Coronary artery (tissue), 2 donors: Measurements from ENCODE around the gene LRRC63.

ENCODE experiments used
- DNase-seq: peaks from one replicate; pipeline ENCODE4 v3.0.0-alpha.2; 2017; ENCODE audit warnings: low spot score
- H3K27ac ChIP-seq, 2 donors: fragments of 200-600 bp; sonication (generic); one replicate each; pipeline ENCODE4 v1.5.1; 2016 to 2019
- H3K4me3 ChIP-seq: fragments of 200-600 bp; sonication (generic); 2 replicates; pipeline ENCODE4 v1.5.1; 2016; ENCODE audit warnings: mild to moderate bottlenecking, moderate library complexity
- CTCF ChIP-seq: fragments of 200-600 bp; sonication (generic); IDR thresholded peaks from one replicate; pipeline ENCODE4 v1.5.1; 2019; ENCODE audit warnings: antibody characterized with exemption

Gene LRRC63

GRCh38 chr13:46168783-46169182 is 42.9 kb upstream of the LRRC63 start:
- no peak for TF ChIP-seq CTCF
- no peak for DNase-seq
- Histone ChIP-seq H3K4me3 (no peak overlapping the region), H3K27ac (no peak overlapping the region)

GRCh38 chr13:46169758-46170157 is 42.0 kb upstream of the LRRC63 start:
- TF ChIP-seq CTCF: no peak

GRCh38 chr13:46170268-46170667 is 41.5 kb upstream of the LRRC63 start:
- TF ChIP-seq CTCF: no peak
- no peak for DNase-seq
- Histone ChIP-seq H3K4me3 (no peak overlapping the region), H3K27ac (peak overlapping the region in 1 of 2 donors; percentile 15)

More at GRCh38 chr13:46169758-46170157, 42.0 kb upstream of the LRRC63 start:
- DNase-seq: no peak
- Histone ChIP-seq H3K27ac (peak overlapping the region in 1 of 2 donors; percentile 15), H3K4me3 (no peak overlapping the region)

- DNase-seq: no peak
- no peak overlapping the region for H3K4me3 ChIP-seq
- TF ChIP-seq CTCF: no peak
- peak overlapping the region in 1 of 2 donors; percentile 15 for H3K27ac ChIP-seq
Measured at GRCh38 chr13:46170687-46171086, 41.0 kb upstream of the LRRC63 start.

- no peak overlapping the region for H3K4me3 ChIP-seq
Measured at GRCh38 chr13:46171217-46171616, 40.5 kb upstream of the LRRC63 start.

GRCh38 chr13:46171739-46172138 is 40.0 kb upstream of the LRRC63 start:
- TF ChIP-seq CTCF: no peak
- Histone ChIP-seq H3K27ac (peak overlapping the region in 1 of 2 donors; percentile 19), H3K4me3 (no peak overlapping the region)
- DNase-seq: no peak

More at GRCh38 chr13:46171217-46171616, 40.5 kb upstream of the LRRC63 start:
- no peak for TF ChIP-seq CTCF
- peak overlapping the region in 1 of 2 donors; percentile 19 for H3K27ac ChIP-seq
- DNase-seq: no peak

- Histone ChIP-seq H3K4me3 (no peak overlapping the region), H3K27ac (peak overlapping the region in 1 of 2 donors; percentile 54)
- no peak for TF ChIP-seq CTCF
- no peak for DNase-seq
Measured at GRCh38 chr13:46172531-46172991, 39.2 kb upstream of the LRRC63 start.
